Stimulated activated CD8-positive, alpha-beta memory T cell treated with anti-CD3 and anti-CD28 coated beads, Interleukin-12 subunit alpha, Interleukin-12 subunit beta, amount 100 ng/mL, for 24 hours (primary cell): ENCODE results near the gene KCNB1.

Source experiments
- DNase-seq: peaks from one replicate; pipeline ENCODE4 v3.0.0-alpha.2; 2020; ENCODE audit errors: extremely low read depth

The KCNB1 gene

DNA sequence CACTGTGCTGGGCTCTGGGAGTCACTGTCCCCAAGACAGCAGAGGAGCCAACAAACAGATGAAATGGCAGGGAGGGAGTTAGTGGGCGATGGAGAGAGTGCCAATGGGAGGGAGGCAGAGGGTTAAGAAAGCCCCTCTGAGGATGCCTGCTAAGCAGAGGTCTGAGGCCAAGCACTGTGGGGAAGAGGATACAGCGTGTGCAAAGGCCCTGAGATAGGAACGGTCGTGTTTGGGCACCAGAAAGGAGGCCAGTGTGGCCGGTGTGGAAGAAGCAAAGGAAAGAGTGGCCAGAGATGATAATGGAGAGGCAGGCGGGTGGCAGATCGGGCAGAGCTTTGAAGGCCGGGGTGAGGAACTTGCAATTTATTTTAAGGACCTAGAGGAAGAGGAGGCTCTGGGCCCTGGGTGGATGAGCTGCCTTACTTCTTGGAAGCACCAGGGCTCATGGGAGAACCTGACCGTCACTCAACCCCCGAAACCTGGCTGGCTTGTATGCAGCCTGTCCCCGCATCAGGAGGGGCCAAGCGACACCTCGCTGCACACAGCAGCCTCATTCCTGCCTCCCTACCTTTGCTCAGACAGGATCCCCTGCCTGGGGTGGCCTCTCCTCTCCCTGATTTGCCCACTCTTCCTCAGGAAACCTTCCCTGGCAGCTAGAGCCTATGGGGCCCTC is 73.0 kb downstream of the KCNB1 start:
- no peak for DNase-seq

DNA sequence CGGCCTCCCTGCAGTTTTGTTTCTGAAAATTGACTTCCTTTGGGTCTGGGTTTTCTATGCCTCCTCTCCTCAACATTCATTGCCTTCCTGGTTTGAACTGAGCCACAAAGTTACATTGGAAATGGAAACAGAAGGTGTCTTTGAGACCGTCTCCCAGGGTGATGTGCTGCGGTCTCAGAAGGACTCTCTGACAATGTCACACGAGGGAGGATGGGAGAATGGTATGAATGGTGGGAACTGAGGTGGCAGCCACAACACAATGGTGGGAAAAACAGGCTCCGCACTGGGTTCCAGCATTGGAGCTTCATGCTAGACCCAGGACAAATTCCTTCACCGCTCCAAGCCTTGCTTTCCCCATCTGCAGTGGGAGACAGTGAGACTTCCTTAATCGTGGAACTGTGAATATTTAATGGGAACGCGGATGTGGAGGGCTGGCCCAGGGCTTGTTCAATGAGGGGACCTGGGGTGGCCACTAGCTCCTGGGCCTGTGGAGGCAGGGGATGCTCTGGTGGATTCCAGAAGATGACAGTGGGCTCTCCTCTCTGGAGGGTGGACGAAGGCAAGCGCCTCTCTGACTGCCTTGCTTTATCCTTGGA is 73.9 kb downstream of the KCNB1 start:
- DNase-seq, result no peak

DNA sequence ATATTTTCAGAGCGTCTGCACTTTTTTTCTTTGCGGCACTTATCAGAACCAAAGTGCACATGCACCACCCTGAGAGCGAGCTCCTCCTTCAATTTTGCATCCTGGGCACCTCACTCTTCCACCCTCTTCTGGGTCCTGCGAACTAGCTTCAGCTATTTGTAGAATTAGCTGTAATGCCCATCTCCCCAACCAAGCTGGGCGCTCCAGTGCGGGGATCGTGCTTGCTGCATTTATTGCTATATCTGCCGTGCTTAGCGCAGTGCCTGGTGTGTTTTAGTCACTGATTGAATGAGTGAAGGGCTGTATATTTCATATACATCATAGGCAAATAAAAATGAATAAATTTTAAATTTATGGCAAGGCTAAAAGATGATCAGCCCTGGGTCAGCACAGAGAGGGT is 75.8 kb downstream of the KCNB1 start:
- DNase-seq, result no peak

DNA sequence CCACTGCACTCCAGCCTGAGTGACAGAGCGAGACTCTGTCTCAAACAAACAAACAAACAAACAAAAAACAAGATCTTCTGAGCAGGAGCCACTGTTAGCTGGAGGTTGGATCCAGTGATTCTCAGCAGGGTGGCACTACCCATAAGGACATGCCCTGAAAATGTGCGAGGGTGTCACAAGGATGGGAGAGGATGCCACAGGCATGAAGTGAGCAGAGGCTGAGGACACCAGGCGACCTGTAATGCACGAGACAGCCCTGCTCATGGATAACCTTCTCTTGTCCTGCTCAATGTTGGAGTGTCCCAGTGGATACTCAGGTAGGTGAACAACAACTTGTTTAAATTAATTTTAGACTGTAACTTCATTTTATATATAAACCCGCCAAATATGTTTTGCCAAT is 76.8 kb downstream of the KCNB1 start:
- DNase-seq, result no peak

DNA sequence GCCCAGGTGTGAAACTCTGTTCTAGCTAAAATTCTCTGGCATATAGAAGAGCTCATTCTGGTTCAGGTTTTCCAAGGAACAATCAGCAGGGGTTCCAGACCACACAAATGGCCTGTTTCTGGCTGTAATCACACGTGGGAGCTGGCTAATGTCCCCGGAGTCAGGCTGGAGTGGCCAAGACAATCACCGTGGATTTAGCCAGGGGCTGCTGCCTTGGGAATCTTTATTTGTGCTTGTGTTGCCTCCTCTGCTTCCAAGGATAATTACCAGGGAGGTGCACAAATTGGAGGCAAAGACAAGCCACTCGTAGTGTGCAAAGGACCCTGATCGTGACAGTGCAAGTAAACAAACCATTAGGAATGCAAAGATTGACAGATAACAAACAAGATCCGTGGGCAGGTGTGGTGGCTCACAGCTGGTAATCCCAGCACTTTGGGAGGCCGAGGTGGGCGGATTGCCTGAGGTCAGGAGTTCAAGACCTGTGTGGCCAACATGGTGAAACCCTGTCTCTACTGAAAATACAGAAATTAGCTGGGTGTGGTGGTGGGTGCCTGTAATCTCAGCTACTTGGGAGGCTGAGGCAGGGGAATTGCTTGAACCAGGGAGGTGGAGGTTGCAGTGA is 77.3 kb downstream of the KCNB1 start:
- no peak for DNase-seq

DNA sequence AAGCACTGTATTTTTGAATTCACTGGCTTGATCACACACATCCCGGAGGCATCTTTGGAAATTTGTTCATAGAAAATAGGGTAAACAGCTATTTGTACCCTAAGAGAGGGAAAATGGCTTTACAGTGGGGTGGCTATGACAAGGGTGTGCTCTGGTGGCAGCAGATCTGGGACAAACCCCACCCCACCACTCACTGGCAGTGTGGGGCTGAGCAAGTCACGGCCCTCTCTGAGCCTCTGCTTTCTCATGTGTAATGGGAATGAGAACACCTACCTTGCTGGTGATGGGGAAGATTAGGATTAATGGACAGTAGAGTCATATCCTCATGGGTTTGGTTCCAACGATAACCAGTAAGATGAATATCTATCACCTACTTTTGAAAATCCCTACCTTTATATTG is 78.0 kb downstream of the KCNB1 start:
- no peak for DNase-seq

DNA sequence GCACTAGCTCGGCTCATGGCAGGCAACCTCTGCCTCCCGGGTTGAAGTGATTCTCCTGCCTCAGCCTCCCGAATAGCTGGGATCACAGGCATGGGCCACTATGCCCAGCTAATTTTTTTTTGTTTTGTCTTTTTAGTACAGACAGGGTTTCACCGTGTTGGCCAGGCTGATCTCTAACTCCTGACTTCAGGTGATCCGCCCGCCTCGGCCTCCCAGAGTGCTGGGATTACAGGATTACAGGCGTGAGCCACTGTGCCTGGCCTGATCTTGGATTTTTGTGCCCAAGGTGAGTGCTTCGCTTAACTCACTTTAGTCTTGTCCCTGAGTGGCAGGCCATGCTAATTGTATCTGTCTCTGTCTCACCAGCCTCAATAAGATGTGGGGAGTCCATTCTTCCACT is 78.6 kb downstream of the KCNB1 start:
- DNase-seq, result no peak

DNA sequence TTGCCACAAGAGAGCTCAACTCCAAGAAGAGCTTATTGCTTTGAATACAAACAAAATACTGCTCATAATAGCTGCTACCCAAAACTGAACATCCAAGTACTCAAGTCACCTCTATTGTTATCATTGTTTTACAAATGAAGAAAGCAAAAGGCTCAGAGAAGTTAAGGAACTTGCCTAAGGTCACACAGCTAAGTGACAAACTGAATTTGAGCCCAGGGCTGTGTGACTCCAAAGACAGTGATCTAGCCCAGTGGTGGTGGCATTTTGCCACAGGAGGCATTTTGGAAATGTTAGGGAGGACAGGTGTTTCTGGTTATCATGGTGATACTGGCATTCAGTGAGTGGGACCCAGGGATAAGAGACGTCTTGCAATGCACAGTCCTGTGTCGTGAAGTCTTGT is 79.5 kb downstream of the KCNB1 start:
- DNase-seq, result no peak

DNA sequence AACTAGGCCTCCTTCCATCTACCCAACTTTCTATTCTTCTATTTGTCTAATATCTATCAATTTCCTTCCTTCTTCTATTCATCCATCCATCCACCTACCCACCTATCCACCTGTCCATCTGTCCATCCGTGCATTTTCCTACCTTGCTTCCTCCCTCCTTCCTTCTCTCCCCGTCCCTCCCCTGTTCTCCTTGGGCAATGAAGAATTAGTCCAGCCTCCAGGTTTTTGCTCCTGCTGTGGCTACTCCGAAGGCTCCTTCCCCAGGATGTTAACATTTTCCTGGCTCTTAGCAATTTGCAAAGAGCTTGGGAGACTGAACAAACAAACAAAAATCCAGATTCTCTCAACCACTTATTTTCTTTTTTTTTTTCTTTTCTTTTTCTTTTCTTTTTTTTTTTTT is 81.6 kb downstream of the KCNB1 start:
- DNase-seq, result no peak

DNA sequence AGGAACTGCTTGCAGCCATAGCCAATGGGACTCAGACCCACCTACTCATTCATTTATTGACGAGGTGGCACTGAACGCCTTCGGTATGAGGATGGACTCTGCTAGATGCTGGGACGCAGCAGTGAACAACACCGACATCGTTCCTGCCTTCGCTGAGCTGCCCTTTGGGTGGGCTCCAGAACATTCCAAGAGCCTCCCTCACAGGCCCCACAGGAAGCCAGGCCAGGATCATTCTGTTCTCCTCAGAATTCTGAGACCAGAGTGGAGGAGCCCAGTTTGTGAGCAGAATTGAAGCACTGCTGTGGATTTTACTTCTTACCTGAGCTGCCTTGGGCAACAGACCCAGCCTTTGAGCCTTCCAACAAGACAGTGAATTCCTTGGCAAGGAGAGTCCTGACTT is 82.1 kb downstream of the KCNB1 start:
- no peak for DNase-seq

DNA sequence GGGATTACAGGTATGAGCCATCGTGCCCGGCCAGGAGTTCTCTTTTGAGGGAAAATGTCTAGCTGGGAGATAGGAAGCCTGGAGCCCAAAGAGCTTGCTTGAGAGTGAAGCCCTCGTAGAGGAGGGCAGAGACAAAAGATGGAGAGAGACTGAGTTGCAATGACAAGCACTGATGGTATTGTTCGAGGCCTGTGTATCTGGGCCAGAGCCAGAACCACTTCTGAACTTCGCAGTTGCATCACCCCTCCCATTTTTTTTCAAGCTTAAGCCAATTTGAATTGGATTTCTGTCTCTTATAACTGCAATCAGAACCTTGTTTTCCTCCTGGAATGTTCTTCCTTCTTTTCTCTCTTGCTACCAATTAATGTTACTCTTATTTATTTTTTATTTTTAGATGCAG is 83.1 kb downstream of the KCNB1 start:
- no peak for DNase-seq

DNA sequence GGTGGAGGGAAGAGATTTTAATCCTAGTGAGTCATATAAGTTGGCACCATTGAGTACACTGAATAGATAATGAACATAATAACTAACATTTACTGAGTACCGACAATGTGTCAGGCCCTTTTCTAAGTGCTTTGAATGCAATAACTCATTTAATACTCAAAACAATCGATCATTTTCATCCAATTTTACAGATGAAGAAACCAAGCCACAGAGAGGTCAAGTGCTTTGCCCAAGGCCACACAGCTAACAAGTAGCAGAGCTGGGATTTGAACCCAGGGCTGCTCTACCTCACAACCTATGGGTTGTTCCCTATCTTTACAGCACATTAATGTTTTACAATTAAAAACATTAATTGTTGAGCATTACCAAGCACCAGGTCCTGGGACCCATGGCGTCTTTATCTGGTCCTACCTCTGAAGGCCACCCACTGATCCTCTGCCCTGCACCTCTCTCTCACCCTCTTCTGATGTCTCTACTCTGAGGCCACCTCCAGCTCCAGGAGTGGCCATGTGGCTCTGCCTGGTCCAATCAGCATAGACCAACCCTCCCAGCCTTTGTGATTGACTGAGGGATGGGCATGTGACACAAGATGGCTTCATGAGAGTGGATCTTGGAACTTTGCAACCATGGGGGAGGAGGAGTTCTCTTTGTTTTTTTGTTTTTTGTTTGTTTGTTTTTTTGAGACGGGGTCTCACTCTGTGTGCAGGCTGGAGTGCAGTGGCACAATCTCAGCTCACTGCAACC is 83.9 kb downstream of the KCNB1 start:
- DNase-seq, result no peak

DNA sequence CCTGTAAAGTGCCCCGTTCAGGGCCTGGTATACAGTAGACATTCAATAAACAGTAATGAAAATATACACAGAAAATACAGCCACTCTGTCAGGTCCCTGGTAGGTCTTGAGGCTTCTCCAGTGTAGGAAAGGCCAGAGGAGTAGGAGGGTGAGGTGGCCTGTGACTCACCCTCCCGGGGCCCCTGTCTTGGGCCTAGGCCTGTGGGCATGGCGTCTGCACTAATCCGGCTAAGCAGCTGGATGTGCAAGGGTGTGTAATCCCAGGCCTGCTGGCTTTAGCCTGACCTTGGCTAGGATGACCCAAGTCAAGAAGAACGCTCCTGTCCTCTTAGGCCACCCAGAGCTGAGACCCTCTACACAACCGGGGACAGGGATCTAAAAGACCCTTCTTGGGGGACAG is 84.9 kb downstream of the KCNB1 start:
- no peak for DNase-seq

DNA sequence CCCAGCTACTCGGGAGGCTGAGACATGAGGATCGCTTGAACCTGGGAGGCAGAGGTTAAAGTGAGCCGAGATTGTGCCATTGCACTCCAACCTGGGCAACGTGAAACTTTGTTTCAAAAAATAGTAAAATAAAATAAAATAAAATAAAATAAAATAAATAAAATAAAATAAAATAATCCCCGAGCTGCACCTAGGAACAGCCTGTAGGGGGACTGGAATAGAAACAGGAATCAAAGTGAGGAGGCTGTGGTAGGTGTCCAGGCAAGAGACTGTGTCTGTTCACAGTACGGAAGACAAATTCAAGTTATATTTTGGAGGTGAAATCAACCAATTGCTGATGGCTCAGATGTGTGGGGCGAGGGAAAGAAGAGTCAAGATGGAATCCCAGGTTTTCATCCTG is 86.2 kb downstream of the KCNB1 start:
- no peak for DNase-seq

DNA sequence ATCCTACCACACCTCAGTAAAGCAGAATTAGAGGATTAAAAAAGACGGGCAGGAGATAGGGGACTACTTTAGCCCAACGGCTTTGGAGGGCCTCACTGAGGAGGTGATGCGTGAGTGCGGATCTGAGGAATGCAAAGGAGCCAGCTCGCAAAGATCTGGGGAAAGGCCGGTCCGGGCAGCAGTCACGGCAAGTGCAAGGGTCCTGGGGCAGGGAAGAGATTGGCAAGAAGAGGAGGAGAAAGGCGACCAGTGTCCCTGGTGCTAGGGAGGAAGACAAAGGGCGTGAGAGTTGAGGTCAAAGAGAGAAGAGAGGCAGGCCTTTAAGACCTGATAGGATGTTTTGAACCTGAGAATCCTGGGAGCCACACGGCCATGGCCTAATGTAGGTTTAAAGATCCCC is 86.8 kb downstream of the KCNB1 start:
- DNase-seq, result no peak

DNA sequence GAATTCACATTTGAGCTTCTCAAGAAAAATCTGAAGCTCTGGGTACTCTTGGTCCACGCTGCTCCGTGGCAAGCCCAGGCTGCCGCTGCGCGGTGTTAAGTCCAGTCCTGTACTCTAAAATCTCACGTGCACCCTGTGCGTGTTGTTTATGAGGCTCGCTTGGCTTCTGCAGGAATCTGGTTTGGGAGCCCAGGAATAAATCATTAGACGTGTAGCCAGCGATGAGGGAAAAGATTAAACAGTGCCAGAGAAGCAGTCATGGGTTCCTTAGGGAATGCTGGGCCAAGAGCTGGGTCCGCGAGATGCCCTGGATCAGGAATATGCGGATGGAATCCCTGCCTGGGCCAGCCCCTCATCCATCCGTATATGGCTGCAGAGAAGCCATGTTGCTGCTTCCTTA is 87.3 kb downstream of the KCNB1 start:
- no peak for DNase-seq

DNA sequence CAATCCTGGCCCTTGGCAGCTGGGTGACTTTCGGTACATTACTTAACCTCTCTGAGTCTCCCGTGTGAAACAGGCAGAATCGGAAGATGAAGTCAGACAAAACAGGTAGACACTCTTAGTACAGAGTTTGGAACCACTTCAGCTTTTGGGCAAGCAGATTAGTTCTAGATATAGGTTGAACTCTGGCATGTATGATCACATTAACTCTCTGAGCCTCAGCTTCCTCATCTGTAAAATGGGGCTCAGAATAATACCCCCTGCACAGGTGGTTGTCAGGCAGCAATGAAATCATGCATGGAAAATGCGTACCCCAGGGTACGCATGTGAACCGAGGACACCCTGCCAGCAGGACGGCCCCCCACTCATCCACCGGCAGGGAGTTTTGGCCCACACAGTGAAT is 87.7 kb downstream of the KCNB1 start:
- no peak for DNase-seq

DNA sequence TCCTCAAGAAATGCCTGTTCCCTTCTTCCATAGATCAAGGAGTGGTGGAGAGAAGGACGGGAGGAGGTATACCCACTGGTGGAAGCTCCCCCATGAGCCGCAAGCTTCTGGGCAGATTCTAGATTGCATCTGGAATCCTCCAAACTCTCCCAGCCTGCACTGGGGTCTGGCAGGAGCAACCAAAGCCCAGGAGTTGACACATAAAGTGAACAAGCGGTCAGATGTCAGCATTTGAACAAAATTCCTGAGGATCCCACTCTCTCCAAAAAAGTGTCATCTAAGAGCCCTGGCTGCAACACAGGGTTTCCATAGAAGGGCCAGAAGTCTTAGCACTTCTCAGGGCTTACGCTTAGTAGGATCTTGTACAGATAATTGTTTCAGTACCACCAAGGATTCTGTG is 88.2 kb downstream of the KCNB1 start:
- no peak for DNase-seq

DNA sequence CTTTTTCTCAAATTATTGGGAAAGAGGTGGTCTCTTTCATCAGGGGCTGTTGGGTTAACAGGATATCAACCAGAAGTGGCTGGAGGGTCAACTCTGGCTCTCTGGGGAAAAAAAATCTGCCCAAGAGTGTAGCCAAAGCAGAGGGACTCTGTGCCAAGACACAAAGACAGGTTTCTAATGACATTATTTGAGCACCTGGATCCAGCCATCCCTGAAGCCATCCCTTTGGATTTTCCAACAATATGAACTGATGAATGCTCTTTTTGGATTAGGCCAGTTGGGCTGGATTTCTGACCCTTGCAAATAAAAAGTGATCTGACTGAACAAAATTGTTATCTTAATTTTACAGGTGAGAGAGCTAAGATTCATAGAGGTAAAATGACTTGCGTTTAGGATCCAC is 88.7 kb downstream of the KCNB1 start:
- no peak for DNase-seq

DNA sequence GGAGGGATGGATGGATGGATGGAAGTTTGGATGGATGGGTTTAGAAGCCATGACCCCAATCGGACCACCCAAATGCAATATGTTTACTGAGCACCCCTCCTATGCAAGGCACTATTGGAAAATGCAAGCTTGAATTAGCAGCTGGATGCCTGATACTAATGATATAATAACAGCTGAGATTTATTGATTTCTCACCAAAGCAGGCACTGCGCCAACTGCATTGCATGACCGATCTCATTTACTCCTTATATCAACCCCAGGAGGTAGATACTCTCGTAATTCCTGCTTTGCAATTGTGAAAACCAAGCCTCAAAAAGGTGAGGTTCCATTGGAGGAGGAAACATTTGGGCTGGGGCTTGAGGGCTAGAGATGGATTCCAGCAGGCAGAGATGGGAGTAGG is 89.7 kb downstream of the KCNB1 start:
- no peak for DNase-seq

DNA sequence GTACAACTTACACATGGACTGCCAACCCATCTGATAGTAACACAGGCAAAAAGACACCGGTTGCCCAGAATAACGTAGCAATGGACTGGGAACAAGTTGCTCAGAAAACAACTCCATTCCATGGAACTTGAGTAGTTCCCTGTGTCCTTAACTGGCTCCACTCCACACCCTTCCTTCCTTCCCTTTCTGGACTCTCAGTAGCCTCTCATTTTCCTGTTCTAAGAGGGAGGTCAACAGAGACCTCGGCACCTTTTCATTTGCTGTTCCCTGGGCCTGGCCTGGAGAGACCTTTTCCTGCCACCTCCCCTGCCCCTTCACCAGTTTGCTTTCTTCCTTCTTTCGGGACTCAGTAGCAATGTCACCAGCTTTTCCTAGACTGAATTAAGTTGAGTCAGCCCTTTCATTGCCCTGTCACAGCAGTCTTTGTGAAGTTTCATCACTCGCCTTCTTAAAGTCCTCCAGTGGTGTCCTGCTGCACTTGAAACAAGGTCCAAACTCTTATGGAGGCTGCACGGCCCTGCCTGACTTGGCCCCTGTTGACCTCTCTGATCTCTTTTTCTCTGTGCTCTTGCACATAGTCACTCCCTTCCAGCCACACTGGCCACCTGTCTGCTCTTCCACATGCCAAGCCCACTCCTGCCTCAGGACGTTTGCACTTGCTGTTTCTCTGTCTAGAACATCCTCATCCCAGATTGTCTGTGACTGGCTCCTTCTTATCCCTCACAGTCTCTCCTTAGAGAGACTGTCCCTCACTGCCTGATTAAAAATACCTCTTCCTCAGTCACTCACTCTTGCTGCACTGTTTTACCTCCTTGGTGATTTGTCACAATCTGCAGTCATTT is 90.8 kb downstream of the KCNB1 start:
- no peak for DNase-seq

DNA sequence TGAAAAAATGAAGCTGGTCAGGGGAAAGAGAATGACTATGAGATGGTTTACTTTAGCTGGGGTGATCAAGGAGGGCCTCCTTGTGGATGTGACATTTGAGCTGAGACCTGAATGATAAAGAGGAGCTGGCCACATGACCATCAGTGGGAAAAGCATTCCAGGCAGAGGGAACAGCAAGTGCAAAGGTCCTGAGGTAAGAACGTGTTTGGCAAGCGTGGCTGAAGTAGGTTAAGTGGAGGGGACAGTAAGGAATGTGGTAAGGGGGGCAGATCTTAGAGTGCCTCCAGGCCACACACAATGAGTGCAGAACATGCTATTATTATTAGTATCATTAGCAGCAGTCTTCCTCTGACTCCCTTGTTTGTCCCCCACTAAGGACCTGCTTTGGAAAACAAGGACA is 92.6 kb downstream of the KCNB1 start:
- DNase-seq, result no peak
